Loucy (cell line): Measurements from ENCODE around the gene C2CD4D.

Experiments
- H2AFZ ChIP-seq: fragments of 200-600 bp; sonication (generic); 2 replicates; pipeline ENCODE4 v1.6.0; 2016; ENCODE audit warnings: antibody characterized with exemption, mild to moderate bottlenecking, low read length, moderate library complexity
- H3F3A ChIP-seq: fragments of 200-600 bp; 2 replicates; pipeline ENCODE4 v1.6.0; 2016; ENCODE audit warnings: antibody characterized with exemption, low read depth, mild to moderate bottlenecking
- H3K27me3 ChIP-seq: fragments of 200-600 bp; sonication (generic); 2 replicates; pipeline ENCODE4 v1.6.1; 2014; ENCODE audit warnings: low read length, mild to moderate bottlenecking; ENCODE audit not compliant: insufficient read depth, poor library complexity, severe bottlenecking
- H3K36me3 ChIP-seq: fragments of 200-600 bp; sonication (generic); 2 replicates; pipeline ENCODE4 v1.6.1; 2016; ENCODE audit warnings: low read length; ENCODE audit not compliant: insufficient read depth
- H3K4me1 ChIP-seq: fragments of 200-600 bp; sonication (generic); 2 replicates; pipeline ENCODE4 v1.5.1; 2014; ENCODE audit warnings: low read length, mild to moderate bottlenecking; ENCODE audit not compliant: insufficient read depth, poor library complexity, severe bottlenecking
- H3K4me2 ChIP-seq: fragments of 200-600 bp; sonication (generic); 2 replicates; pipeline ENCODE4 v1.6.0; 2014; ENCODE audit warnings: antibody characterized with exemption, low read length, low read depth, mild to moderate bottlenecking; ENCODE audit not compliant: poor library complexity, severe bottlenecking
- H3K4me3 ChIP-seq: fragments of 200-600 bp; sonication (generic); 2 replicates; pipeline ENCODE4 v1.5.1; 2014; ENCODE audit warnings: low read length, mild to moderate bottlenecking, mixed read lengths; ENCODE audit not compliant: poor library complexity, severe bottlenecking
- H3K79me2 ChIP-seq: fragments of 200-600 bp; sonication (generic); 2 replicates; pipeline ENCODE4 v1.6.1; 2014; ENCODE audit warnings: low read length; ENCODE audit not compliant: insufficient read depth
- H3K9ac ChIP-seq: fragments of 200-600 bp; sonication (generic); 2 replicates; pipeline ENCODE4 v1.6.0; 2014; ENCODE audit warnings: mild to moderate bottlenecking, low read depth, low read length, moderate library complexity; ENCODE audit not compliant: poor library complexity, severe bottlenecking
- H3K9me2 ChIP-seq: fragments of 200-600 bp; sonication (generic); replicated peaks from 2 replicates; pipeline ENCODE4 v1.6.1; 2016; ENCODE audit warnings: low read depth, low read length, mixed read lengths
- H3K9me3 ChIP-seq: fragments of 200-600 bp; sonication (generic); 2 replicates; pipeline ENCODE4 v1.6.1; 2014; ENCODE audit warnings: mild to moderate bottlenecking, antibody characterized with exemption, low read length, low read depth; ENCODE audit not compliant: insufficient read depth
- H4K20me1 ChIP-seq: fragments of 200-600 bp; sonication (generic); 2 replicates; pipeline ENCODE4 v1.6.0; 2014; ENCODE audit warnings: antibody characterized with exemption, low read length, mild to moderate bottlenecking; ENCODE audit not compliant: insufficient read depth, poor library complexity, severe bottlenecking
- EZH2phosphoT487 ChIP-seq: fragments of 200-600 bp; IDR thresholded peaks from 2 replicates; pipeline ENCODE4 v1.6.1; 2018; ENCODE audit warnings: antibody characterized with exemption, mild to moderate bottlenecking, moderate library complexity, borderline replicate concordance
- TF ChIP-seq, protein P1 (sequence below): fragments of 200-600 bp; sonication (generic); conservative IDR thresholded peaks from 2 replicates; pipeline ENCODE4 v1.5.1; 2014; ENCODE audit warnings: mild to moderate bottlenecking, antibody characterized with exemption, low read length

Gene C2CD4D

DNA sequence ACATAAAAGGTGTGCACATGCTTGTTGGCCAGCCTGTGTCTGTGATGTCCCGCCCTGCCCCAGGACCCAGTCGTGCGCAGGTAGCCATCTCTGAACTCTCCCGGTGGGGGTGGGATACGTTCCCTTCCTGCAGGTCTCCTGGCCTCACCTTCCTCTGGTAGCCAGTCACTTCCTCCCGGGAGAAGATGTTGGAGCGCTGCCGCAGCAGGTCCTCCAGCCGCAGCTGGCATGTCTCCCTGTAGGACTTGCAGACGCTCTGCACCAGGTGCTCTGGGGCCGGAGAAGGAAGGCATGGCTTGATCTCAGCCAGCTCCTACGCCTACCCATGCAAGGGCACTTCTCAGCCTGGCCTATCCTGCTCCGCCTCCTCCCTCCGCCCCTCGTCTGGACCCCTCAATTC, 25.2 kb downstream of the C2CD4D start:
- Histone ChIP-seq H3K79me2 (no peaks in the 10 kb centered on the region), H3K36me3 (no peaks in the 10 kb centered on the region), H3K4me1 (peaks cover 27% of the 10 kb centered on the region), H3K27me3 (no peaks in the 10 kb centered on the region), H3K4me2 (no peak overlapping the region), H2AFZ (no peak overlapping the region), H4K20me1 (no peaks in the 10 kb centered on the region), H3F3A (no peaks in the 10 kb centered on the region), H3K4me3 (no peak overlapping the region), H3K9me2 (no peaks in the 10 kb centered on the region), H3K9me3 (no peaks in the 10 kb centered on the region), H3K9ac (no peak overlapping the region)
- TF ChIP-seq EZH2phosphoT487: no peak
- TF ChIP-seq, protein P1, sequence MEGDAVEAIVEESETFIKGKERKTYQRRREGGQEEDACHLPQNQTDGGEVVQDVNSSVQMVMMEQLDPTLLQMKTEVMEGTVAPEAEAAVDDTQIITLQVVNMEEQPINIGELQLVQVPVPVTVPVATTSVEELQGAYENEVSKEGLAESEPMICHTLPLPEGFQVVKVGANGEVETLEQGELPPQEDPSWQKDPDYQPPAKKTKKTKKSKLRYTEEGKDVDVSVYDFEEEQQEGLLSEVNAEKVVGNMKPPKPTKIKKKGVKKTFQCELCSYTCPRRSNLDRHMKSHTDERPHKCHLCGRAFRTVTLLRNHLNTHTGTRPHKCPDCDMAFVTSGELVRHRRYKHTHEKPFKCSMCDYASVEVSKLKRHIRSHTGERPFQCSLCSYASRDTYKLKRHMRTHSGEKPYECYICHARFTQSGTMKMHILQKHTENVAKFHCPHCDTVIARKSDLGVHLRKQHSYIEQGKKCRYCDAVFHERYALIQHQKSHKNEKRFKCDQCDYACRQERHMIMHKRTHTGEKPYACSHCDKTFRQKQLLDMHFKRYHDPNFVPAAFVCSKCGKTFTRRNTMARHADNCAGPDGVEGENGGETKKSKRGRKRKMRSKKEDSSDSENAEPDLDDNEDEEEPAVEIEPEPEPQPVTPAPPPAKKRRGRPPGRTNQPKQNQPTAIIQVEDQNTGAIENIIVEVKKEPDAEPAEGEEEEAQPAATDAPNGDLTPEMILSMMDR: no peak

DNA sequence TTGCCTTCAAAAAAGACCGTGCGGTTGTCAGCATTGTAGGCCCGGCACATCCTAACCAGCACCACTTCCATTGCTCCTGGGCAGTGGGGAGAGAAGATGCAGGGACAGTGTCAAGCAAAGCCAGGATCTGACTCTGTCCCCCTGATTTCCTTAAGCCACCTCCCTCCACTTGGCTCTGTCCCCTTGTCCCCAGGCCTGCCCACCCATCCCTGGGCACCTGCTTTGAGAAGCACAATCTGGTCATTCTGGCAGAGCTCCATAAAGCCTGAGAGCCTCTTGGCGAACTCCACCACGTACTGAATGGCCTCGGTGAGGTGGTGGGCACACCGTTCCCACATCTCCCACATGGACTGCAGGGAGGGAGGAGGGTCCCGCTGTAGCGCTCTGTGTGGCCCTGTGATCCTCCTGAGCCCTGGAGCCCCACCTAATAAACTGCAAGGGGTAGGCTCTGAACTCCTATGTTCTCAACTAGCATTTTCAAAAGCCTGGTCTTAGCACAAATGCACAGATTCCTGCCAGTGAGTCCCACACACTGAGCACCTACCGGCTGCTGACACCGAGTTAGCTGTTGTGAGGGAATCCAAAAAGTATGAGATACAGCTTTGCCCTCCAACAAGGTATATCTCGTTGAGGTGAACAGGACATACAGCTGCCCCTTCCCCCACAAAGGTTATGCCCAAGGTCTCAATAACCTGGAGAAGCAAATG, 26.2 kb downstream of the C2CD4D start:
- TF ChIP-seq, protein P1: no peak
- no peak for TF ChIP-seq EZH2phosphoT487
- peaks cover 27% of the 10 kb centered on the region for H3K4me1 ChIP-seq
- H3K9ac ChIP-seq: no peak overlapping the region
- H3K9me2 ChIP-seq: no peaks in the 10 kb centered on the region
- no peaks in the 10 kb centered on the region for H3K27me3 ChIP-seq
- no peaks in the 10 kb centered on the region for H3K9me3 ChIP-seq
- H3K4me2 ChIP-seq: no peak overlapping the region
- H3K4me3 ChIP-seq: no peak overlapping the region
- H4K20me1 ChIP-seq: no peaks in the 10 kb centered on the region
- no peak overlapping the region for H2AFZ ChIP-seq
- no peaks in the 10 kb centered on the region for H3K79me2 ChIP-seq
- H3K36me3 ChIP-seq: no peaks in the 10 kb centered on the region
- H3F3A ChIP-seq: no peaks in the 10 kb centered on the region

DNA sequence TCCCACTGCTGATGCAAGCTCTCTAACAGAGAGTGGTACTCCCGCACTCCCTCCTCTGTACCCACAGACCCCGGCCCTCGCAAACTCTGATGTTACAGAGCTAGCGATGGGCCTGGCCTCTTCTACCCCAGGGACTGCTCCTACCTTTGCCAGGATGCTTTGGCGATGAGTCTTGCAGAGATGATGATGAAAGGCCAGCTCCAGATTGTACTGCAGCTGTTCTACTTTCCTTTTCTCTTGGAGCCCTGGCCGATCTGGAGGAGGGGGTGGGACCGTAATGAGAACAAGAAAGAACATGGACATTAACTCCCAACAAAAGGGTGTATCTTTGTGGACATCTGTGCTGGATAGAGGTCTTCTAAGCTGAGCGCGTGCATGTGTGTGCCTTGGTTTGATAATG, 28.4 kb downstream of the C2CD4D start:
- no peak overlapping the region for H2AFZ ChIP-seq
- no peak for TF ChIP-seq EZH2phosphoT487
- TF ChIP-seq, protein P1: no peak
- H3K9me3 ChIP-seq: no peaks in the 10 kb centered on the region
- no peaks in the 10 kb centered on the region for H3K36me3 ChIP-seq
- H3K9me2 ChIP-seq: no peaks in the 10 kb centered on the region
- no peak overlapping the region for H3K9ac ChIP-seq
- H4K20me1 ChIP-seq: no peaks in the 10 kb centered on the region
- no peak overlapping the region for H3K4me2 ChIP-seq
- peaks cover 15% of the 10 kb centered on the region for H3K4me1 ChIP-seq
- H3F3A ChIP-seq: no peaks in the 10 kb centered on the region
- H3K27me3 ChIP-seq: no peaks in the 10 kb centered on the region
- H3K4me3 ChIP-seq: no peak overlapping the region
- no peaks in the 10 kb centered on the region for H3K79me2 ChIP-seq
